Testis (tissue), 3 donors: ENCODE measurements around the gene BCL11B. TPM values are rescaled to one million over a fixed set of nuclear protein-coding genes. Genes with fewer than 3 reads are reported as not detected.

Experiments used
- DNase-seq: peaks from one replicate; pipeline ENCODE4 v3.0.0-alpha.2; 2019
- H3K27ac ChIP-seq, 2 donors: fragments of 200-600 bp; sonication (generic); one replicate each; pipeline ENCODE4 v1.5.1; 2019
- H3K27me3 ChIP-seq: fragments of 200-600 bp; sonication (generic); one replicate; pipeline ENCODE4 v1.5.1; 2019
- H3K36me3 ChIP-seq: fragments of 200-600 bp; sonication (generic); one replicate; pipeline ENCODE4 v1.5.1; 2017; ENCODE audit warnings: low read depth; ENCODE audit errors: missing control alignments
- H3K4me1 ChIP-seq: fragments of 200-600 bp; sonication (generic); one replicate; pipeline ENCODE4 v1.5.1; 2019
- H3K4me3 ChIP-seq, 2 donors: fragments of 200-600 bp; sonication (generic); one replicate each; pipeline ENCODE4 v1.5.1; 2017 to 2019
- H3K9me3 ChIP-seq: fragments of 200-600 bp; sonication (generic); one replicate; pipeline ENCODE4 v1.5.1; 2017
- POLR2A ChIP-seq: fragments of 450-650 bp; IDR thresholded peaks from one replicate; pipeline ENCODE4 v1.6.1; 2017; ENCODE audit warnings: antibody characterized with exemption, mild to moderate bottlenecking, moderate library complexity
- WGBS, 2 donors: methylation state at CpG; one replicate each; pipeline ENCODE4 v1.1.5; 2018; 5-methylcytosine and 5-hydroxymethylcytosine counted together
- intact Hi-C: fragments of 100-400 bp; cut with DNase I; formaldehyde crosslinking; loops from one replicate; pipeline ENCODE4 v1.15.1; 2023; ENCODE audit warnings: low total_unique reads
- polyA plus RNA-seq: library from polyadenylated mRNA; stranded (reverse); fragments of 350-450 nt; fragmentation: Illumina TruSeq; extraction: RNeasy Lipid Tissue Mini Kit (QIAGEN cat#74804); gene quantifications from one replicate; pipeline ENCODE4 v1.2.3, GENCODE V29; 2014; ENCODE audit warnings: low read depth, low replicate concordance; ENCODE audit not compliant: insufficient read depth
- total RNA-seq, 2 donors: library from RNA; depleted of rRNA; stranded (reverse); fragments of >200 nt; gene quantifications; one replicate each; pipeline ENCODE4 v1.2.3, GENCODE V29; 2016
- TF ChIP-seq, protein P1 (sequence below), 3 experiments: fragments of 450-650 bp in 2 of 3; fragments of 200-600 bp in 1 of 3; sonication (generic) in 1 of 3; IDR thresholded peaks; one replicate each; pipeline ENCODE4 v1.5.1; 2016 to 2019; ENCODE audit warnings: antibody characterized with exemption in 3 of 3, mild to moderate bottlenecking in 2 of 3, moderate library complexity in 1 of 3

Gene BCL11B
- total and polyA plus RNA-seq, 3 donors from 2014 or later, result 0.96 to 4.7 (median 4.4) TPM

DNA sequence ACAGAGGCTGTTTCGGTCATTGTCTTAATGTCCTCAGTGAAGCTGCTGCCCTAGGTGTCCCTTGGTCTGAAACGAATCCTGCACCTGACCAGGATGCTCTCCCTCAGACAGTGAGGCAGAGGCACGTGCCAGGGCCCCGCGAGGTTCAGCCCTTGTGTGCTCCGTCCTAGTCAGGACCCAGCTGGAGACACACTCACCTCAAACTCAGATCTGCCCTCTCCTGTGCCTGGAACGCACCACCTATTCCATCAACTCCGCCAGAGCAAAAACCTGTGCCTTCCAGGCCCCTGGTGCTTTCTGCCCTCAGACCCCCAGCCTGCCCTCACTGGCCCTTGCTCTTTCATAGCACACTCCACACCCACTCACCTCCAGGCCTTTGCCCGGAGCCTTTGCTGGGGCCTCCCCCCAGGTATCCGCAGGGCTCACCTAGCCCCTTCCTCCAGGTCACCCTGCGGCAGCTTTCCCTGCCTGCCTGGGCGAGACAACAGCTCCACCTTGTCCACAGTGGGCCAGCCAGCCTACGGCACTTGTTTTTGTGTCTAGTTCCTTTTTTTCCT lies 150.6 kb downstream of the BCL11B start:
- intact Hi-C loops, result no loop called here
- Histone ChIP-seq H3K27ac (no peak overlapping the region), H3K9me3 (no peaks in the 10 kb centered on the region), H3K4me1 (peaks cover 5% of the 10 kb centered on the region), H3K27me3 (no peaks in the 10 kb centered on the region), H3K4me3 (no peak overlapping the region), H3K36me3 (no peaks in the 10 kb centered on the region)
- WGBS, 2 donors, result 90 to 93% methylated on average over 12 to 13 of the region's 13 CpGs
- no peak for TF ChIP-seq POLR2A
- TF ChIP-seq, protein P1, sequence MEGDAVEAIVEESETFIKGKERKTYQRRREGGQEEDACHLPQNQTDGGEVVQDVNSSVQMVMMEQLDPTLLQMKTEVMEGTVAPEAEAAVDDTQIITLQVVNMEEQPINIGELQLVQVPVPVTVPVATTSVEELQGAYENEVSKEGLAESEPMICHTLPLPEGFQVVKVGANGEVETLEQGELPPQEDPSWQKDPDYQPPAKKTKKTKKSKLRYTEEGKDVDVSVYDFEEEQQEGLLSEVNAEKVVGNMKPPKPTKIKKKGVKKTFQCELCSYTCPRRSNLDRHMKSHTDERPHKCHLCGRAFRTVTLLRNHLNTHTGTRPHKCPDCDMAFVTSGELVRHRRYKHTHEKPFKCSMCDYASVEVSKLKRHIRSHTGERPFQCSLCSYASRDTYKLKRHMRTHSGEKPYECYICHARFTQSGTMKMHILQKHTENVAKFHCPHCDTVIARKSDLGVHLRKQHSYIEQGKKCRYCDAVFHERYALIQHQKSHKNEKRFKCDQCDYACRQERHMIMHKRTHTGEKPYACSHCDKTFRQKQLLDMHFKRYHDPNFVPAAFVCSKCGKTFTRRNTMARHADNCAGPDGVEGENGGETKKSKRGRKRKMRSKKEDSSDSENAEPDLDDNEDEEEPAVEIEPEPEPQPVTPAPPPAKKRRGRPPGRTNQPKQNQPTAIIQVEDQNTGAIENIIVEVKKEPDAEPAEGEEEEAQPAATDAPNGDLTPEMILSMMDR (IDR thresholded peaks at IDR 0.05), result no peak
- no peak for DNase-seq

DNA sequence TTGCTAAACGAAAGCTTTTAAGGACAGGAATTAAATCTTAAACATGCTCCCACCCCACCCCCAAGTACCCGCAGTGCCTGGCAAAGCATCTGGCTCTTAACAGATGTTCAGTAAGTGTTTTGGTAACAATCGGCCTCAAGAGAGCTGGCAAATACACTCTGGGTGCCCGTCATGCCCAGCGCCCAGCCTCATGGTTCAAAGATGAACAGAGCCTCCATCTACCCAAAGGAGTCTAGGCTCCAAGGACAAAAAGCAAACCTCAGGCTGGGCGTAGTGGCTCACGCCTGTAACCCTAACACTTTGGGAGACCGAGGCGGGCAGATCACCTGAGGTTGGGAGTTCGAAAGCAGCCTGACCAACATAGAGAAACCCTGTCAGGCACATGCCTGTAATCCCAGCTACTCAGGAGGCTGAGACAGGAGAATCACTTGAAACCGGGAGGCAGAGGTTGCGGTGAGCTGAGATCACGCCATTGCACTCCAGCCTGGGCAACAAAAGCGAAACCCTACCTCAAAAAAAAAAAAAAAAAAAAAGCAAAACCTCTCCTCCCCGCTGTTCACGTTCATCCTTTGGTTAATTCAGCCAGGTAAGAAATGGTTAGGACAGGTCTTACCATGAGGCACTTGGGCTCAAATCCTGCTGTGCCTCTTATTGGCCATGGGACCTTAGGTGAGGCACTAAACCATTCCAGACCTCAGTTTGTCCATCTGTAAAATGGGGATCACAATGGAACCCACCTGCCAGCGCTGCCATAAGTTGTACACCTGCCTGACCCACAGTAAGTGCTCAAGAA lies 151.3 kb downstream of the BCL11B start:
- no peak for DNase-seq
- Histone ChIP-seq H3K4me1 (peaks cover 5% of the 10 kb centered on the region), H3K27me3 (no peaks in the 10 kb centered on the region), H3K36me3 (no peaks in the 10 kb centered on the region), H3K27ac (no peak overlapping the region), H3K4me3 (no peak overlapping the region), H3K9me3 (no peaks in the 10 kb centered on the region)
- no peak for TF ChIP-seq POLR2A
- TF ChIP-seq, protein P1 (IDR thresholded peaks at IDR 0.05), result no peak
- intact Hi-C loops, result no loop called here
- WGBS, 2 donors, result 84 to 86% methylated on average over 17 of the region's 17 CpGs

DNA sequence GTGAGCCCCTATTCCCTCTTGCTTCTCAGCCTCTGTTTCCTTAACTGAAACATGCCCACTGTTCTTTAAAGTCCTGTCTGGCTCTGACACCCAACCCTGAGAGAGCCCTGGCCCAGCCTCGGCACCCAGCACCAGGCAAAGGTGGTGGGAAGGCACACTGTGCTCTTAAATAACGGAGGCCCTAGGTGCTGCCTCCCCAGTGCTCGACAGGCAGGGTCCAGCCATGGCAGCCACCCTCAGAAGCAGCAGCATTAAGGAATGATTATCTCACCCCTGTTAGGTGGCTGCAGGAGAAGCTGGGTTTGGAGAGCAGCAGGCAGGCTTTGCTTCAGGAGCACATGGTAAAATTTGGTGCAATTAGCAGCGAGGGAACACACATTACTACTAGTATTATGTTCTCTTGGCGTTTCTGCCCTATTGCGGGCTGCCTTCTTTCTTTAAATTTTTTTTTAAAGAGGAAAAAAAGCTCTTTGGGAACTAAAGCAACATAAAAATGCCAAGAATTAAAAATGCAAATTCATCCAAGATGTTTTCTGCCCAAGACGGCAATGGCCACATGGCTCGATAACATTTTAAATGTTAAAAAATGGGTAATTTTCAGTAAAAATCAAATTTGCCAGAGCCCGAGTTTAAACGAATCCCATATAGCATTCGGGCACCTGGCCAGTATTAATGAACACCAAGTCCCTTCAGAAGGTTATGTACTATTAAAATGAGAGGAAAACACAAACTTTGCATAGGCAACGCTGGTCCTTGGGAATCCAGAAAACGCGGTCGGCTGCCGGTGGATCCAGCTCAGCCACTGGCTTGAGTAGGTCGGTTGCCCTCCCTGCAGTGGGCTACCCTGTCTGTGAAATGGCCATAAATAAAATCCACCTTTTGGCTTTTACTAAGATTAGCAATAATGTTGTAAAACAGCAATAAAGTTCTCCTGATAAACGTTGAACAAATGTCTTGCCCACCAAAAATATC lies 152.2 kb downstream of the BCL11B start:
- Histone ChIP-seq H3K9me3 (no peaks in the 10 kb centered on the region), H3K27me3 (no peaks in the 10 kb centered on the region), H3K4me1 (peaks cover 5% of the 10 kb centered on the region), H3K36me3 (no peaks in the 10 kb centered on the region), H3K27ac (no peak overlapping the region), H3K4me3 (no peak overlapping the region)
- intact Hi-C loops, result no loop called here
- TF ChIP-seq, protein P1 (IDR thresholded peaks at IDR 0.05), result no peak
- no peak for TF ChIP-seq POLR2A
- DNase-seq, result no peak
- WGBS, 2 donors, result 53 to 56% methylated on average over 18 of the region's 18 CpGs

Other genes with a start within 250 kb of the BCL11B start
- gene SETD3, start 208.7 kb upstream of the BCL11B start, total RNA-seq, result 100 to 1,000 TPM; 135 to 160 TPM
- 186 TPM for gene SETD3, start 208.7 kb upstream of the BCL11B start, polyA plus RNA-seq
- gene CCNK, start 209.2 kb upstream of the BCL11B start, total RNA-seq, result 10 to 100 TPM; 69.1 to 73.1 TPM
- gene CCNK, start 209.2 kb upstream of the BCL11B start, polyA plus RNA-seq, result 134 TPM